GM18873 (cell line): Measurements from ENCODE around the gene CNNM1.
A peak's percentile ranks its signal among the peaks of the same experiment; 100 is the strongest.

Experiments used
- ATAC-seq: cut with Tn5 transposase; IDR thresholded peaks from one replicate; pipeline ENCODE4 v1.9.1; 2021; ENCODE audit warnings: mild to moderate bottlenecking, moderate library complexity, moderate number of reproducible peaks; ENCODE audit not compliant: unreplicated experiment, low FRiP score

CNNM1 gene

DNA sequence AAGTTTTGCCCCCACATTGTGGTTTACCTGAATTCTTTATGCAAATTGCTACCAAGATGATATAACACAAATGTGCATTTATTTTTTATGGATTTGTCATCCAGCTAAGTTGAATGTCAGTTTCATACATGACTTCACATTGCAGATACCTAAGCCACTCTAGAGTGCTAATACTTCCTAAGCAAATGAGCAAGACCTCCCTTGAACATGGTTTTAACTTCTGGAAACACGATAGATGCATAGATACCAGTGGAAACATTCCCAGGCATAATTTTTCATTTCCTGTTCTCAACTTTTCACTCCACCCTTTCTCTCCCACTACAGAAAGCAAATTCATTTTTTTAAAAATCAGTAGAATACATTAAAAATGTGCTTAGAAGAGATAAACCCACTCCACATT lies 81.0 kb downstream of the CNNM1 start:
- no peak for ATAC-seq

DNA sequence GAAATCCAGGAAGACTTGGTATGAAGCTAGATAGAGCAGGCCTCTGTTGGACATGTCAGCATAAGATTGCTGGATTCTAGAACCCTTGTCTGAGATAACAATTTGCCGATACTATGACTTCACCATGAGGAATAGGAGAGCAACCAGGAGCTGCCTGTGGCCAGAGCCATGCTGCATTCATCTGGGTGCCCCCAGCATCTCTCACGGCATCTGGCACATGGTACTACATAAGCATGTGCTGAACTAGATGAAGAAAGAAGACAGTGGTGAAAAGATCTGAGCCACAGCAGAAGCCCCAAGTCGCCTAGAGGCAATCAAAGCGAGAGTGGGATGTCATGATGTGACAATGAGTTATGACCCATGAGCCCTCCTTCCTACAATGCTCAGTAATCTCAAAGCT lies 81.7 kb downstream of the CNNM1 start:
- ATAC-seq: no peak

DNA sequence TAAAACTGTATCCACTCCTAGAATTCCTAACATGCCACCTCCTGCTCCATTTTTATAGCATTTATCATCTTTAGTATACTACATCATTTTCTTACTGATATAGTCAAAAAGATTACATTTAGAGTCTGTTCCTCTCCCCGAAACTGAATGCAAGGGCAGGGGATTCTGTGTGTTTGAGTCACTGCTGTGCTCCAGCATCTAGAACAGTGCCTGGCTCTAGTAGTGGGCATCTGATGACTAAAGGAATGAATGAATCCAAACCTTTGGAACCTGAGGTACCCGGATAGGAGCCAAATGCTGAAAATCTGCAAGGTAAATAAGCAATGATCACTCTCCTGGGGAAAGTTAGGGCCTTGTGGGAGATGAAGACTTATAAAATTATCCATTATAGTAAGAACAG lies 82.4 kb downstream of the CNNM1 start:
- no peak for ATAC-seq

DNA sequence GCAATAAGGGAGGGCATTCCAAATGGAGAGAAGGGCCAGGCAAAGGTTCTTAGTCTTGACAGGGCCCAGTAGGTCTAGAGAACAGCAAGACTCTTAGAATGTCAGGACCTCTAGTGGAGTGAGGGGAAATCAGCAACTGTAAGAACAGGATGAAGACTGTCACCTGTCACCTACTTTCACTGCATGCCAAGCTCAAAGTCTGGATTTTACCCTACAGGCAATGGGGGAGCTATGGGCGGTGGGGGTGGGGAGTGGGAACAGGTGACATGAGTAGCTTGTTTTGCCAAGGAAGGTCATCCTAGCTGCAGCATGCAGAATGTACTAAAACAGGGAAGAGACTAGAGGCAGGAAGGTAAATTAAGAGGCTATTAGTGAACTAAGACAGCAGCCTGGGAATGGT lies 82.9 kb downstream of the CNNM1 start:
- ATAC-seq: no peak

DNA sequence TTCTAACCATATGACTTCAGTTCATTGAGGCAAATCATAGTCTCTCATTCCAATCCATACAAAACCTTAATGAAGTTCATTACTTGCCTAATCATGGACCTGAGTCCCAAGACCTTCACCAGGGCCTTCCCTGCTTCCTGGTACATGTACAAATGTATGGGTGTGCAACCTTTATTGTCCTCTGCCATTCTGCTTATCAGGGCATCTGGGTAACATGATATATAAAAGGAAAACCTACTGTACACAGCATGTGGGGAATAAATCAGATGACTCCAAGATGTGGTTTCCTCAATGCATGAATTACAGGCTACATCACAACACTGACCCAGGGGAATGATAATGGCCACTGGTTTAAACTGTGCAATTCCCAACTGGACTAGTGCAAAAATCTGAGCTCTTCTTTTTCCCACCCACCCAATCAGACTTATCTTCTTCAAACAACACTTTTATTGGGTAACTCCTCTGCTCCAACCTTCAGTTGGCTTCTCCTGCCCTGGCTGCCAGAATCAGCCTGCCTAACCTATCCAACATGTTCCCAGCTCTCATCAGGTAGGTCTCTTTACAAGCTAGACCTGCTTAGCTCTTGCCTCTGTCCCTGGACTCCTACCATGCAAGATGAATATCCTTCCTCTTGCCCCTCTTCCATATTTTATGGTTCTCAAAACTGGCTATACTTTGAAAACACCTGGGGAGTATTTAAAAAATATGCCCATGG lies 89.9 kb downstream of the CNNM1 start:
- ATAC-seq: no peak

DNA sequence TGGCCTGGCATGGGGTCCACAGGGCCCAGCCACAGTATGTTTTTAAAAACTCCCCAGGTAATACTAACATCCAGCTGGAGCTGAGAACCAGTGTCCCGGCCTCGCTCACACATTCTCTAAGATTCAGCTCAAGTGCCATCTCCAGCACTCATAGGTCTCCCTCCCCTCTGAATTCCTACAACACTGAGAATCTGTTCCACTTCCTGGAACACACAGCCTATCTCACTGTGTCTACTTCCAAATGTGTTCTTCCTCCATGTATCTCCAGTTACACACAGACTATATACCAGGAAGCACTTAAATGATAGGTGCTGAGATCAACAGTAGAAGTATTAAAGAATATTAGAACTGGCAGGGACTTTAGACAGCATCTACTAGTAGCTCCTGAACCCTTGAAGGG lies 90.5 kb downstream of the CNNM1 start:
- ATAC-seq: no peak

DNA sequence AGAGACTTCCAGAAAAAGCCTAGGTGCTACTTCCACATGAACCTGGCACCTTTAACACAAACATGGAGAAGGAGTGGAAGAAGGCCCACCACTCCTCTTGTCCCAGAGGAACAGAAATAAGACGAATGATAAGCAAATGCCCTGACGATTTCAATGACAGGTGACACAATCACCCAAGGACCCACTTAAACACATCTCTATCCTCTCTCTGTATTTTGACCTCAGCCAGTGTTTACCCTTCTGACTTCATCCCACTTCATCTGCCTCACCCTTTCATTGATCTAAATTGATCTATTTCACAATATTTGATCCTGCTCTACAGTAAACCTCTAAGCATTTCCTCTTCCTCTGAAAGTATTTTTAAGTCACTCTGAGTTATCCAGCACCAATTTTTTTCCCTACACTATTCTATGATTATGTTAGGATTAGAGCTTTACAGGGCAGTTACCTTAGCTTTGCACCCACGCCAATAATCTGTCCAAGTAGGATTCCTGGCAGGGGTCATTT lies 92.1 kb downstream of the CNNM1 start:
- ATAC-seq: no peak

DNA sequence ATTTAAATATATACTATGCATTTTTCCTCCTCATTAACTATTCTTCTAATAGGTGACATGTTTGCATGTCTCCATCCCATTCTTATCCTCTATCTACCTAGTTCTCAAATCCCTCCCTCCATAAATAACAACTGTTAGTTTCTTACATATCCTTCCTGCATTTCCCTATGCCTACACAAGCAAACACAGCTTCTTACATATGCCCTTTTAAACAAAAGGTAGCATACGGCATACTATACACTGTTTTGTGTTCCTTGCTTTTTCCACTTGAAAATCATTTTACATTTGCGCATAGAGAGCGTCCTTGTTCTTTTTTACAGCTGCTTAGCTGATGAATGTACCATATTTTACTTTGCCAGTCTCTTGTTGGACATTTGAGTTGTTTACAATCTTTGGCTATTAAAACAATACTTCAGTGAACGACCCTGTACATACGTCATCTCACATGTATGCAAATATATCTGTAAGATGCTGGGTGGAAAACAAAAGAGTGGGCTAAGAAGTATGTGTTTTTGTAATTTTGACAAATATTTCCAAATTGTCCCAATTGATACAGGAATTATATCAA lies 93.5 kb downstream of the CNNM1 start:
- no peak for ATAC-seq

DNA sequence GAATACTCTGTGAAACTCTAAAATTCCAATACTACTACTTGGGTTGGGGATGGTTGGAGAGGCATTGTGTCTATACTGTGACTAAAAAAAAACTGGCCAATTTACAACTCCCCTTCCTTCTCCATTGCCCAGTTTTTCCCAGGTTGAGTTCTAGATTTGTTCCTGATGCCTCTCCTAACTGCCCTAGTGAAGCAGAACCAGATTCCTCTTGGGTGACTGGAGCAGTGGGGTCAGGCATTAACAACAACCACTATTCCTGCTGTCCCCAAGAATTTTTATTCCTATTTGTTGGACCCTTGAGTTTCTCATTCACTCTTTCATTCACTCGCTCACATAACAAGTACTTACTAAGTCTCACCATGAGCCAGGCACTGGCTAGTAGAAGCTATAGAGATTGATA lies 95.5 kb downstream of the CNNM1 start:
- ATAC-seq: no peak

DNA sequence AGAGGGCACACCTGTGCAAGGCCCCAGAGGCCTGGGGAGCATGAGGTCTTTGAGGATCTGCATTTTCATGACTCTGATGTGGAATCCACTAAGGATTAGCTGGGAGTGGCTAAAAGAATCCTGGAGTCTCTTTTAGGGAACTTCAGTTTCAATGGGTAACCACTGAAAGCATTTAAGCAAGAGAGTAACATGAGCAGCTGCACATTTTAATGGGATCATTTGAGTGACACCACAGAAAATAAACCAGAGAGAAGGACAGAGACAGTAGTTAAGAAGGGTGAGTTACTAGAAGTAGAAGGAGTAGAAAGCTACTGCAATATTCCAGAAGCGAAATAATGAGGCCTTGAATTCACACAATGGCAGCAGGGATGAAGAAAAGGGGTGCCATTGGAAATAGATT lies 96.0 kb downstream of the CNNM1 start:
- ATAC-seq: no peak

DNA sequence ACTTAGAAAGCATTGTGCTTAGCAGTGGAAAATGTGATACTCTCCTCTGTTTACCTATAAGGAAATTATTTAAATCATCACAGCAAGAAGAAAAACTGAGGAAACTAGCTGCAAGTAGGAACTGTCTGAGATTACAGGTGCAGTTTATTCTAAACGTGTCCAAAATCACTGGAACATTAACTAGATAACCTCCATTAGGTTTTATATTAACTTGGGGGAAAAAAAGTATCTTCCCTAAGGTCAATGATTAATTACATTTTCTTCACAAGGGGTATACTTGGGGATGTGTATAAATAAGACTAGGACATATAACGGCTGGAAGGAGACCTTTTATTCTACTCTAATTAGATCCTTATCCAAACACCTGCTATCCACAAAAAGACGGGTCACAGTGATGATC lies 97.5 kb downstream of the CNNM1 start:
- no peak for ATAC-seq

DNA sequence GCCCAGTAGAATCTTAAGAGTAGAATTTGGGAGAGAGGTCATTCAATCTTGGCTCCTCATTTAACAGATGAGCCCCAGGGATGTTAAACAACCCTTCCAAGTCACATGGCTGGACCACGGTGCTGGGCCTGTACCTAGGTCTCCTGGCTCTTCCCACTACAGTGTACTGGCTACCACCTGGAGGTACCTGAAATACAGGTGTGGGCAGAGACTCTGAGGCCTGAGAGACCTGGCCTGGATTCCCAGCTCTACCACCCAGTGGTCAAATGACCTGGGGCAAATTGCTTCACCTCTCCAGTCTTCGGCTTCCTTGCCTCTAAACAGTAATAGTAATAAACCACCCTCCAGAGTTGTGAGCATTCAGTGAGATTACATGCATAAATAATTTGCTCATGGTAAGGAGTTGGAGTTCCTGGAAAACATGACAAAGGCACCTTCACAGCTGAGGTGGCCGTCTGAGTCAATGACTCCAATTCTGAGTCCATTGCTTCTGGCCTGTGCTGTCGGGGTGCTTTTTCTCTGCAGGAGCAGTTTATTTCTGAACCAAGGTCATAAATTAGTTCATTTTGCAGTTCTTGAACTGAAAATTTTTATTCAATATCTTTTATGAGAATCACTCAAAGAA lies 98.5 kb downstream of the CNNM1 start:
- no peak for ATAC-seq

DNA sequence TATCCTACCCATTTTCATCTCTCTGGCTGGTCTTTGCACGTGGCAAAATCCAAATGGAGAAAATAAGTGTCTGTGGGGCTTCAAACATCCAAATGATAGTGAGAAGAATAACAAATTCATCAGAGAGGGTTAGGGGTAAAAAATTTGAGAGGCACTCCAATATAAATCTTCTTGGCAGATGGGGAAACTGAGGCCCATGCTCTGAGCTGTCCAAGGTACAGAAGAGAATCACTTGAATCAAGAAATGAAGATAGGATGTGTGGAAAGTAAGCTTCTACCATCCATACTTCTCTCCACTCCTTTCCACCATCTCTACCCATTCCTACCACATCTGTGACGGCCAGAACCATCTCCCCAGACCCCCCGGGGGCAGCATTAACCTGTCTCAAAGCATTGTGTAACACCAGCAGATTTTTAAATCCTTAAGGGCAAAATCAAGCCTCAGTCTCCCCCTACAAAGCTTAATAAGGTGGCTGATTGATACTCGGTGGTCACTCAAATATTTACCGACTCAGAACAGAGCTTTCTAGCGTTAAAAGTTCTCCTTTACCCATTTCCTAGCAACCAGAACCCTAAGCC lies 100.5 kb downstream of the CNNM1 start:
- ATAC-seq: no peak

DNA sequence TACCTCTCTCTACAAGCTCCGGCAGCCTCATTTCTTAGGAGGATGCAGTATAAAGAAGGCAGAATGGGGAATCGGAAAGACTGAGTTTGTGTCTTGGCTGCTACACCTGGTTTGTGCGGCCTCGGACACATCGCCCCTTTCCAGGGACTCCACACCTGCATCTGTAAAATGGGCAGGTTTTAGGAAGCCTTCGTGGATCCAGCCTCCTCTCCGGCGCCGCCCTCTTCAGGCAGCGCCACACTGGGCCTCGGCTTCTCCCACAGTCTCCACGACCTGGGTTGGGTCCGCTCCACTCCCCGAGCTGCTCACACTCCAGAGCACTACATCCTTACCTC lies 100.9 kb downstream of the CNNM1 start:
- ATAC-seq: peak; percentile 9

DNA sequence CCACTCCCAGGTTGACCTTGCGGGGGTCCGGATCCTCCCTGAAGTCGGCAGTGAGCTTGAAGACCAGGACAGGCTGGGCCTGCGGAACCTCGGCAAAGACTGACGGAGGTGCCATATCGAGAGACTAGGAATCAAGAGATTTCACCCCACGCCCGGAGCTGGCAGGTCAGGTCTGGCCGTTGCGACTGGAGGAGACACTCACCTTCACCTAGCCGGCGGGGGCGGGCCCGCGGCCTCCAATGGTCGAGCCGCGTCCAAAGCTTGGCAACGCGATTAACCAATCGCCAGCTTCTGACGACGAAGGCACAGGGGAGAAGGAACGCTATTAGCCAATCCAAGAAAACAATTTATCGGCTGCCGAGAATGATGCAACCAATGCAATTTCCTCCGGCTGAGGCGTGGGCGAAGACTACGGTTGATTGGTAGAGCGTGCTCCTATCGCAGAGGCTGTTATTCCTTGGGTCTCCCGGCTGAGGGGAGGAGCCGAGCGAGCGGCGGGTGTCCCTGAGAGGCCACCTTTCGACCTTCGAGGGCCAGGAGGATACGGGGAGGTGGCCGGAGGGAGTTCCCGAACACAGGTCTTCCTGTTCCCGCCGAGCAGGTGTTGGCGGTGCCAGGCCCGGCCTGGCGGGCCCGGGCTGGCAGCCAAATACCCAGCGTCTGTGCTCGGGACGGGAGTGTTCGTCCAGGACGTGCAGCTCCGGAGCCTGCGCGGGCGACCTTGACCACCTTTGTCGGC lies 101.5 kb downstream of the CNNM1 start, which contains the start of gene GOT1:
Gene GOT1 (minus strand): TSS at position 174 of the 739 bp plus-strand sequence. CDS start 59 bp downstream, at position 115.
- peak; percentile 98 for ATAC-seq

DNA sequence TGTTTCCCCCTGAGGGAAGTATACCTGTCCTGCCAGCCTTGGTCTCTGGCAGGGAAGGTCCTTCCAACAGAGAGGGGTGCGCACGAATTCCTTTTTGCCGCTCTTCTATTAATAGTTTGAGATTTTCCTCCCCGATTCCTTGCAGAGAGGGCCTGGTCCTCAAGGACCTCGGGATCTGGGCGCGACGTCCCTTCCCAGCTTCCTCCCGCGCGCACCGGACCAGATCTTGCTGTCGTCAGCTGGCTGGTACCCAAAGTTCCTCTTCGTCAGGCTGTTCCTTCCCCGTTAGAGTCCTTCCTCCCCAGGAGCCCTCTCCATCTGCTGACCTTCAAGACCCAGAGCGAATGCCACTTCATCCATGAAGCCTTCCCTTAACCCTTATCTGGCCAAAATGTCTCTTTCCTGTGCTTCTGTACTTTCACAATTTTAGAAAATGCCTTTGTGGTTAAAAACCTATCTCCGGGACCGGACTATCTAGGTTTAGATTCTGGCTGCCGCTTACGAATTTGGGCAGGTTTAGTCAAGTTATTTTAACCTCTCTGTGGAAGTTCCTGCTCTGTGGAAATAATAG lies 102.1 kb downstream of the CNNM1 start:
- ATAC-seq: no peak

DNA sequence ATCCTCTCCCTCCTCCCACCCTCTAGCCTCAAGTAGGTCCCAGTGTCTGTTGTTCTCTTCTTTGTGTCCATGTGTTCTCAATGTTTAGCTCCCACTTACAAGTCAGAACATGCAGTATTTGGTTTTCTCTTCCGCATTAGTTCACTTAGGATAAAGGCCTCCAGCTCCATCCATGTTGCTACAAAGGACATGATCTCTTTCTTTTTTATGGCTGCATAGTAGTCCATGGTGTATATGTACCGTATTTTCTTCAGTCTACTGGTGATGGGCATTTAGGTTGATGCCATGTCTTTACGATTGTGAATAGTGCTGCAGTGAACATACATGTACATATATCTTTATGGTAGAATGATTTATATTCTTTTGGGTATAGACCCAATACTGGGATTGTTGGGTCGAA lies 102.9 kb downstream of the CNNM1 start:
- no peak for ATAC-seq

DNA sequence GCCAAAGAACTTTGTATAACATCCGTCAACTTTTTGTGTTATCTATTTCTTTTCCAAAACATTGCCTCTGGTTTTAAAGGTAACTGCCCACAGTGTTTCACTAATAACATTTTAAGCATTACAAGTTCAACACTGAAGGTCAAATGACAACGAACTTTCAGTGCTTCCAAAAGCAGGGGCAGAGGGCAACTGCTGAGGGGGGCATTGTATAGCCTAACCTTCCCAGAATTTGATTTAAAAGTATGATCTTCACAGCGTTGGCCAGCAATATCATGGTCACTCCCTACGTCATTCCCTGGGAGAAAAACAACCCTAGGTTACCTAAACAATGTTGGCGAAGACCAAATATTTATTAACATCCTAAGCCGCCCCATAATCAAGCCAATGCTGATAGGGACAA lies 103.7 kb downstream of the CNNM1 start:
- ATAC-seq: no peak

DNA sequence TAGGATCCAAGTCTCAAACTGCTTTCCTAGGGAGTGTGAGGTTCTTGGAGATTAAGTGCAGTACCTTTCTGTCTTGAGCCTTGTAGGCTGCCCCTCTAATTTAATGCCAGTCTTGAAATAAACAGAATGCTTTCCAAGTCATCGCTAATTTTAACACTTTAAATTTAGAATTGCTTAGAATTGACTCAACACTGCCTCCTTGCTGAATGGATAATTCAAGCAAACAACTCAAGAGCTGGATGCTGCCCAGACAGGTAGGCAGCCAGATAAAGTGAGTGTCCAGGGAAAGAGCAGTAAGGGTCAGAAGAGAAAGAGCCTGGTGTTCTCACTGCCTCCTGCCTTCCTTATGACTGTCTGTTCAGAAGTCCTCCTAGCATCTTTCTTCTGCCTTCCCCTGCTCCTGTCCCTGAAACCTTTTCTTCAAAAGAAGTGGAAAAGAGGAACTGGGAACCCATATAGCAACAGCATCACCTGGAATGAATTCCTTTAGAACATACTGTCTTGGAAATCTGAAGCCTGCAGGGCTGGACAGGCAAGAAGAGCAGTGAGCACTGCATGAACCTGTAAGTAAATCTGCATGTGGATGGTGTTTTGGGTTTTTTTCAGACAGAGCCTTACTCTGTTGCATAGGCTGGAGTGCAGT lies 104.3 kb downstream of the CNNM1 start:
- ATAC-seq: no peak

DNA sequence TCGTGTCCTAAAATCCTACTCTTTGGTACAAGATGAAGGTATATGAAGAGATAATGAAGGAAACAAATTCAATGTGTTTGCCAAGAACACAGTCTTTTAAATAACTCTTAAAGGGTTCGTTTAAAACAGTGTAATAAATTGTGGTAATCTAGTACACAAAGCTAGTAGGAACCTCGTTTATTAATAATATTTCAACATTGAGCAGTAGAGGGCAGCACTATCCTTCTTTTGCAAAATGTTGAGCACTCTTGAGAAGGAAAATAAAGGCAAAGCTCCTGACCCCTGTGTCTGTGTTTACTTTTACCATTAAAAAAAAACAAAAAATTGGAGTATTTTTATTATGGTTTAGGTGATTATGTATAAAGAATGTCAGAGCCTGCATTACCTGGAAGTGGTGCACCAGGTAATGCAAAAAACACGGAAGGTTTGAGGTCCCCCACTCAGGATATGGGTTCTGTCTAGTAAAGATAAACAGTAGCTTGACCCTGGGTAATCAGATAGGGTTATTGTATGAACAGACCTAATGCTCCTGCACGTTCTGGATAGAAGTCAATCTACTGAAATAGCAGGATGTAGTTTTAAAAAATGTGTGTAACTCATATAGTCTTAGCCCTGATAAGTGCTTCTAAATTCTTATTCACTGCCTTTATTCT lies 107.0 kb downstream of the CNNM1 start:
- ATAC-seq: no peak
